ENCODE data around the gene C19orf67. TPM values are rescaled to one million over a fixed set of nuclear protein-coding genes. Genes with fewer than 3 reads are reported as not detected.
A peak's percentile ranks its signal among the peaks of the same experiment; 100 is the strongest.

Gene C19orf67
- total and polyA plus RNA-seq, 12 donors: not detected

DNA sequence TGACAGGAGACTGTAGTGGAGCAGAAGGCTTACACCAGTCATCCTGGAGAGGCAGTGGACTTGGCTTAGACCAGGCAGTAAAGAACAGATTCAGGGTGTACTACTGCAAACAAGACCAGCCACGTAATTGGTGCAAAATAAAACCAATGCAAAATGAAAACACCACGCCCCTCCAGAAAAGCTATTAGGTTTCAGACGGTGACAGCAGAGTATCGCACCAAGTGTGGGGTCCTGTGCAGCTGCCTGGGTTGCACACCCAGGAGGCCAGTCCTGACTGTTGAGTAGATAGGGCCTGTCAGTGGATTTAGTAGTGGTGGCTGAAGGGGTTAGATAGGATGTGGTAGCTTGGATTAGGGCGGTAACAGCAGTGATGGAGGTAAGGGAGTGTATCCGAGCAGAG lies 37.3 kb upstream of the C19orf67 start:
- Histone ChIP-seq H3K4me3 (no peak overlapping the region), H3K27ac (no peak overlapping the region), H3K27me3 (no peaks in the 10 kb centered on the region), H3K4me1 (replicated peaks in 1 of 2) (peaks cover 27 to 34% of the 10 kb centered on the region in 2 donors), H3K36me3 (replicated peaks in 1 of 2) (no peaks in the 10 kb centered on the region), H3K9me3 (replicated peaks in 1 of 3) (no peaks in the 10 kb centered on the region)
- DNase-seq: no peak
- intact Hi-C loops (cut with DNase I): no loop called here
- no peak for TF ChIP-seq CTCF (IDR thresholded peaks at IDR 0.05)
- 89 to 96% (median 95%) methylated on average over 6 of the region's 6 CpGs for WGBS, 4 donors

GRCh38 chr19:14120497-14120780 lies 34.9 kb upstream of the C19orf67 start:
- H3K4me1 ChIP-seq (replicated peaks in 1 of 2): peaks cover 30 to 36% of the 10 kb centered on the region in 2 donors
- H3K27me3 ChIP-seq: no peaks in the 10 kb centered on the region
- TF ChIP-seq CTCF (IDR thresholded peaks at IDR 0.05) (no peak), POLR2A (IDR thresholded peaks at IDR 0.05) (no peak)
- no peaks in the 10 kb centered on the region for H3K36me3 ChIP-seq (replicated peaks in 1 of 2)
- WGBS, 4 donors: 91 to 97% (median 94%) methylated on average over 7 of the region's 7 CpGs
- H3K9me3 ChIP-seq (replicated peaks in 1 of 3): no peaks in the 10 kb centered on the region
- no peak for DNase-seq
- peak overlapping the region in 3 of 5 donors; percentile 97 to 100 (median 100) for H3K27ac ChIP-seq
- intact Hi-C loops (cut with DNase I): no loop called here
- no peak overlapping the region for H3K4me3 ChIP-seq

DNA sequence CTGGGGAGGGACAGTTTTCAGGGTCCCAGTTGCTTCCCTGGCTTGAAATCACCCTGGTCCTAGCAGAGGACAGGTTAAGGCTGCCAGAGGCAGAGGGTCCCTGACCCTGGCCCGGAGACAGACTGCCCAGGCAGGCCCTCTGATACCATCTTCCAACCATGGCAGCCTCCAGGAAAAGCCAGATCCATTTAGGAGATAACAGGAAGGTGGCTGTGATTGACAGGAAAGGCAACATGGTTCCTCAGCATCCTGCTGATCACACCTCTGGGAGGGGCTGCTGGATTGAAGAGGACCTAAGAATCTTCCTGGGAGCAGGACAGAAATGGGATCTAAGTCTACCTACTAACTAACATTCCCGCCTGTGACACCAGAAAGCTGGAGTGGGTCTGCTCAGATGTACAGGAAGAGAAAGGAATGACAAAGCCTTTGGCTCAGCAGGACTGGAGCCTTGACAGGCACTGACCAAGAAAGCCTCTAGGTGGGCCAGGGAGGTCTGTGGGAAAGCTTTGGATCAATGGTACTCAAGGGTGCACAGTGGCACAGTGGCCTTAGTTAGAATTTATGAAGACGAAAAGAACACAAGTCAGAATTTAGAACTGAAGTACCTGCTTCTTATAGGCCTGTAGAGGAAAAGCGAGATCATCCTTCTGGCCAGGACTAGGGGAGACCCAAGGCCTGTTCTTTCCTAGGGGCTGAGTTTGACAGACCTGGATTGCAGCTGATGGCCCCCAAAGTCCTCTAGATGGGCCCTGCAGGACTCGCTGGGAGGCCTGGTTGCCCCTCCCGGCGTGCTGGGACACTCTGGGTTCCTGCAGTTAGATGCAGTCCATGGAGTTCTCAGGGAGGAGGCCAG lies 34.3 kb upstream of the C19orf67 start:
- peak overlapping the region; percentile 89 to 100 (median 97) for H3K27ac ChIP-seq
- no peak for TF ChIP-seq CTCF (IDR thresholded peaks at IDR 0.05)
- TF ChIP-seq POLR2A (IDR thresholded peaks at IDR 0.05): no peak
- 80 to 100% (median 88%) methylated on average over 3 to 7 of the region's 7 CpGs for WGBS, 4 donors
- peaks cover 35 to 41% of the 10 kb centered on the region in 2 donors for H3K4me1 ChIP-seq (replicated peaks in 1 of 2)
- no peaks in the 10 kb centered on the region for H3K36me3 ChIP-seq (replicated peaks in 1 of 2)
- H3K4me3 ChIP-seq: peak overlapping the region in 1 of 4 donors; percentile 61
- H3K9me3 ChIP-seq (replicated peaks in 1 of 3): no peaks in the 10 kb centered on the region
- intact Hi-C loops (cut with DNase I): no loop called here
- DNase-seq: no peak
- H3K27me3 ChIP-seq: no peaks in the 10 kb centered on the region

DNA sequence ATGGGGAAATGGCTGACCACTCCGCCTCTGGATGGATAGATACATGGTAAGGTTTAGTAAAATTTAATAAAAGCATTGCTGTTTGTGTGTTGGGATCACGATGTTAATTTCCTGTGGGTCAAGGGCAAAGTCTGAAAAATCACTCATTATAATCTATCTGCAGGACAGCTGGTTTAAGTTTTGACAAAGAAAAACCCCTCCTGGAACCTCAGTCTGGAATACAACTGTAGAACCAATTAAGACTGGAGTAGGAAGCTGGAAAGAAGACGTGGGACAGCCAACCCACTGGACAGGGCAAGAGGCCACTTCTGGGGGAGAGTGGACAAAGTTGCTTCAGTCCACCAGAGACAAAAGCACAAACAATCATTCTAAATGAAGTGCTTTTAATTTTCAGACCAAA lies 33.6 kb upstream of the C19orf67 start:
- no peaks in the 10 kb centered on the region for H3K27me3 ChIP-seq
- no peaks in the 10 kb centered on the region for H3K36me3 ChIP-seq (replicated peaks in 1 of 2)
- WGBS, 4 donors: 11 to 16% (median 12%) methylated on average over 3 of the region's 3 CpGs
- intact Hi-C loops (cut with DNase I): no loop called here
- no peaks in the 10 kb centered on the region for H3K9me3 ChIP-seq (replicated peaks in 1 of 3)
- TF ChIP-seq CTCF (IDR thresholded peaks at IDR 0.05): no peak
- no peak for TF ChIP-seq POLR2A (IDR thresholded peaks at IDR 0.05)
- H3K27ac ChIP-seq: peak overlapping the region; percentile 89 to 100 (median 97)
- peak overlapping the region in 1 of 4 donors; percentile 61 for H3K4me3 ChIP-seq
- peaks cover 35 to 49% of the 10 kb centered on the region in 2 donors for H3K4me1 ChIP-seq (replicated peaks in 1 of 2)
- DNase-seq: no peak
